SK-N-MC (cell line): ENCODE data around the gene RHOF.
A peak's percentile ranks its signal among the peaks of the same experiment; 100 is the strongest.

Source experiments
- DNase-seq: peaks from one replicate; pipeline ENCODE4 v3.0.0-alpha.2; 2011; ENCODE audit warnings: low read depth, low spot score
- H3K27ac ChIP-seq: fragments of 200-600 bp; sonication (generic); 2 replicates; pipeline ENCODE4 v1.5.1; 2016; ENCODE audit warnings: mixed run types
- H3K36me3 ChIP-seq: fragments of 200-600 bp; sonication (generic); 2 replicates; pipeline ENCODE4 v1.6.1; 2017; ENCODE audit warnings: antibody characterized with exemption, low read length, mixed read lengths; ENCODE audit not compliant: insufficient read depth
- H3K4me3 ChIP-seq: fragments of 200-600 bp; sonication (generic); 2 replicates; pipeline ENCODE4 v1.5.1; 2016
- H3K9ac ChIP-seq: fragments of 200-600 bp; sonication (generic); 2 replicates; pipeline ENCODE4 v1.8.0; 2017; ENCODE audit warnings: mixed run types, mixed read lengths; ENCODE audit not compliant: insufficient read length
- H3K9me3 ChIP-seq: fragments of 200-600 bp; sonication (generic); 2 replicates; pipeline ENCODE4 v1.6.1; 2017; ENCODE audit warnings: low read depth, mild to moderate bottlenecking, antibody characterized with exemption, low read length, moderate library complexity, mixed read lengths
- EZH2 ChIP-seq: fragments of 200-600 bp; sonication (generic); IDR thresholded peaks from one replicate; pipeline ENCODE4 v1.6.1; 2017; ENCODE audit warnings: antibody characterized with exemption
- FOXP2 ChIP-seq: optimal IDR thresholded peaks from 2 replicates; pipeline ENCODE3; 2011; ENCODE audit warnings: mild to moderate bottlenecking, moderate library complexity; ENCODE audit not compliant: insufficient read depth; ENCODE audit errors: extremely low read length, control extremely low read depth
- POLR2AphosphoS5 ChIP-seq: IDR thresholded peaks from 2 replicates; pipeline ENCODE4 v1.6.1; 2012; ENCODE audit warnings: mild to moderate bottlenecking, low read depth, low read length, borderline replicate concordance

Gene RHOF

DNA sequence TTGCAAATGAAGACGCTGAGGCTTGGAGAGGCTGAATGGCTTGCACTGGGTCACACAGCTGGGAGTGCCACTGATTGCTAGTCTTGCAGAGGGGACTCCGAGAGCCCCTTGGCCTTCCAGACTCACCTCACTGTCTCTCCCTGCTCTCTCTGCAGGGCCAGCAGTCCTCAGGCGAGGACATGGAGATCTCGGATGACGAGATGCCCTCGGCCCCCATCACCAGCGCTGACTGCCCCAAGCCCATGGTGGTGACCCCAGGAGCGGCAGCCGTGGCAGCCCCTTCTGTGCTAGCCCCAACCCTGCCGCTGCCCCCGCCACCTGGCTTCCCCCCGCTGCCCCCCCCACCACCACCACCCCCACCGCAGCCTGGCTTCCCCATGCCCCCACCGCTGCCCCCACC lies 20.5 kb upstream of the RHOF start:
- TF ChIP-seq POLR2AphosphoS5 (no peak), EZH2 (no peak), FOXP2 (no peak)
- H3K27ac ChIP-seq = peak overlapping the region; percentile 57; the same call in 1 of the 2 replicates
- H3K9ac ChIP-seq = peak overlapping the region; percentile 32
- peaks cover 71% of the 10 kb centered on the region for H3K36me3 ChIP-seq
- no peak for DNase-seq
- H3K9me3 ChIP-seq = no peaks in the 10 kb centered on the region
- no peak overlapping the region for H3K4me3 ChIP-seq

DNA sequence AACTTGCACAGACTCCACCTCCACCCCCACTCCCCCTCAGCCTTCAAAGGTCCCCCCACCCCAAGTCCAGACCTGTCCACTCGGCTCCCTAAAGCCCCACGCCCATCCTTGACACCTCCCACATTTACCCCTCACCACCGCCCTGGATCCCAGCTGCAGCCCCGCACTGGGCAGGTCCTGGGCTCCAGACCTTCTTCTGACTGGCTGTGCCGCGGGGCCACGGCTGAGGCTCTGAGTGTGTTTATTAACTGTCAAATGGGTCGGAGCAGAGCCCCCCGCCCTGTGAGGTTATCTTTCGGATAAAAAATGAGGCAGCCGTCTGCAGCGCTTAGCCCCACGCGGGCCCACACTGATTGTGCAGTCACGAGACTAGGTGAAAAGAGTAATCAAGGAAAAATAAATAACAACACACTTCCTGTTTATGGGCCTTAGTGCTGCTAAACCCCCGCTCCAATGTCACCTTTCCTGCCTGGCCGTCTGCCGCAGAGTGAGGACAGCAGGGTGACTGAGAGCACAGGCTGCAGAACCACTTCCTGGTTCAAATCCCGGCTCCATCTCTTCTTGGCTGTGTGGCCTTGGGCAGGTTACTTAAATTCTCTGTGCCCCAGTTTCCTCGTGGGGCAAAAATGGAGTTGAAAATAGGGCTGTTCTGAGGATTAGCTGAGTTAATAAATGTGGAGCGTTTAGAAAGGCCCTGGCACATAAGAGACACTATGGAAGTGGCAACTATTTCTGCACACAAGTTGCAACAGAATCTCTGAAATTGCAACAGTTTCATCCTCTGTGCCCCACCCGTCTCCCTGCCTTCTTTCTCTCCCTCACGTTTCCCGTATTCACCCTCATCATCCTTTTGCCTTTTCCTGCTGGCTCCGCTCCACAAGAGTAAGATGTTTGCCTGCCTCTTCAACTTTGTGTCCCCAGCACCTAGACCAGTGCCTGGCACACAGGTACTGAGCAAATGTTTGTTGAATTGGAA lies 19.7 kb upstream of the RHOF start:
- Histone ChIP-seq H3K36me3 (peaks cover 75% of the 10 kb centered on the region), H3K4me3 (no peak overlapping the region), H3K9ac (peak overlapping the region; percentile 32), H3K27ac (peak overlapping the region; percentile 57; the same call in 1 of the 2 replicates), H3K9me3 (no peaks in the 10 kb centered on the region)
- DNase-seq = no peak
- TF ChIP-seq EZH2 (no peak), FOXP2 (no peak), POLR2AphosphoS5 (no peak)

DNA sequence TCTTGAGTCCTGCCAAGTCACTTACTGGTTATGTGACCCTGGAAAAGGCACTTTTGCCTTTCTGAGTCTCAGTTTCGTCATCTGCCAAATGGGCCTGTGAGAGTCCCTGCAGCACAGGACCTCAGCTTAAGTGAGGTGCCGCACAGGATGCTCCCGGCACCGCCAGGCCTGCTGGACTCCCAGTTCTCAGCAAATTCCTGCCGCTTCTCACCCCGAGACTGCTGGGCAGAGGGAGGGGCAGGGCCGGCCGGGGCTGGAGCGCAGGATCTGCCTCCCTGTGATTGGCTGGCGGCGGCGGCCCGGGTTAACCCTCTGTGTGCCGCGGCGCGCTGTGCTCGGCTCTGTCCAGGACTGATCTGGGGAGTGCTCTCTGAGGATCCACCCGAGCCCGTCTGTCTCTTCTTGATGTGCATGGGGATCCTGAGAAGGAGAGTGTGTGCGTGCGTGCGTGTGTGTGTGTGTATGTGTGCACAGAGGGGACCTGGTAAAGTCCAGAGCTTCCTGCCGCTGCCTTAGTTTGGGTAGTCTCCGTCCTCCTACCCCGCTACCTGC lies 18.9 kb upstream of the RHOF start:
- Histone ChIP-seq H3K27ac (no peak overlapping the region), H3K36me3 (peaks cover 71% of the 10 kb centered on the region), H3K9ac (no peak overlapping the region), H3K4me3 (peak overlapping the region; percentile 71), H3K9me3 (no peaks in the 10 kb centered on the region)
- DNase-seq = no peak
- TF ChIP-seq EZH2 = no peak
- TF ChIP-seq FOXP2 = no peak
- no peak for TF ChIP-seq POLR2AphosphoS5

- TF ChIP-seq POLR2AphosphoS5 (no peak), EZH2 (no peak), FOXP2 (no peak)
- Histone ChIP-seq H3K36me3 (peaks cover 64% of the 10 kb centered on the region), H3K4me3 (peak overlapping the region; percentile 71), H3K9me3 (no peaks in the 10 kb centered on the region), H3K9ac (peak overlapping the region; percentile 41), H3K27ac (no peak overlapping the region)
- DNase-seq = no peak
Measured at GRCh38 chr12:121811434-121812319, 18.2 kb upstream of the RHOF start.

GRCh38 chr12:121810833-121811433 lies 17.4 kb upstream of the RHOF start:
- no peaks in the 10 kb centered on the region for H3K9me3 ChIP-seq
- TF ChIP-seq EZH2 (no peak), FOXP2 (no peak), POLR2AphosphoS5 (no peak)
- no peak overlapping the region for H3K27ac ChIP-seq
- no peak for DNase-seq
- H3K36me3 ChIP-seq = peaks cover 59% of the 10 kb centered on the region
- H3K9ac ChIP-seq = no peak overlapping the region
- H3K4me3 ChIP-seq = peak overlapping the region; percentile 71; the same call in 1 of the 2 replicates

- TF ChIP-seq POLR2AphosphoS5 (no peak), EZH2 (no peak)
- Histone ChIP-seq H3K9me3 (no peaks in the 10 kb centered on the region), H3K9ac (no peak overlapping the region), H3K27ac (no peak overlapping the region), H3K4me3 (no peak overlapping the region), H3K36me3 (peaks cover 57% of the 10 kb centered on the region)
- DNase-seq = no peak
Measured at GRCh38 chr12:121810234-121810817, 16.8 kb upstream of the RHOF start.

- Histone ChIP-seq H3K36me3 (peaks cover 51% of the 10 kb centered on the region), H3K4me3 (no peak overlapping the region), H3K9me3 (no peaks in the 10 kb centered on the region), H3K27ac (no peak overlapping the region), H3K9ac (no peak overlapping the region)
- TF ChIP-seq POLR2AphosphoS5 (no peak), FOXP2 (no peak)
- no peak for DNase-seq
Measured at GRCh38 chr12:121809712-121810116, 16.2 kb upstream of the RHOF start.
